Left lung (tissue), 10 donors: Measurements from ENCODE around the gene UBE2J2. TPM values are rescaled to one million over a fixed set of nuclear protein-coding genes. Genes with fewer than 3 reads are reported as not detected.

Experiments
- ATAC-seq: fragments of 200-7000 bp; cut with Tn5 transposase; one replicate; pipeline ENCODE4 v1.9.1; 2020; ENCODE audit warnings: moderate library complexity
- DNase-seq, 4 donors: peaks; one replicate each; pipeline ENCODE4 v3.0.0-alpha.2; 2013 to 2020
- H3K27ac ChIP-seq, 2 donors: fragments of 200-600 bp; sonication (generic) in 1 of 2; one replicate each; pipeline versions ENCODE4 v1.5.0 to v1.8.0; 2020 to 2021
- H3K27me3 ChIP-seq, 2 donors: fragments of 200-600 bp; sonication (generic) in 1 of 2; one replicate each; pipeline versions ENCODE4 v1.5.0 to v1.8.0; 2020 to 2021
- H3K36me3 ChIP-seq, 2 donors: fragments of 200-600 bp; sonication (generic) in 1 of 2; one replicate each; pipeline versions ENCODE4 v1.5.0 to v1.8.0; 2020 to 2021
- H3K4me1 ChIP-seq, 2 donors: fragments of 200-600 bp; one replicate each; pipeline ENCODE4 v1.8.0; 2021
- H3K4me3 ChIP-seq, 2 donors: fragments of 200-600 bp; sonication (generic) in 1 of 2; one replicate each; pipeline versions ENCODE4 v1.5.0 to v1.8.0; 2020 to 2021; ENCODE audit warnings: mild to moderate bottlenecking in 1 of 2
- H3K9me3 ChIP-seq, 2 donors: fragments of 200-600 bp; sonication (generic) in 1 of 2; one replicate each; pipeline versions ENCODE4 v1.5.0 to v1.8.0; 2020 to 2021
- intact Hi-C, 2 donors: fragments of 100-400 bp; cut with DNase I; formaldehyde crosslinking; loops; one replicate each; pipeline versions ENCODE4 v1.11.2 to v1.14.2; 2022
- polyA plus RNA-seq, 6 donors: library from polyadenylated mRNA; unstranded; fragments of 120-200 nt; gene quantifications; one replicate each; pipeline ENCODE4 v1.2.1, GENCODE V29; 2013; ENCODE audit not compliant: insufficient read length in 6 of 6
- total RNA-seq, 2 donors: library from RNA; stranded (reverse); fragmentation: NEBNext Ultra II Directional; extraction: Animal tissue kit (Norgen Biotek cat#: 25700); gene quantifications; one replicate each; pipeline ENCODE4 v1.2.1, GENCODE V29; 2021
- TF ChIP-seq, protein P1 (sequence below), 2 donors: fragments of 200-600 bp; sonication (generic) in 1 of 2; IDR thresholded peaks; one replicate each; pipeline versions ENCODE4 v1.5.0 to v1.8.0; 2021; ENCODE audit warnings: antibody characterized with exemption in 2 of 2
- donor health status: DM: no; HTN: yes; CAD: no.
- donor health status: DM: no; HTN: no; CAD: no.

Gene UBE2J2
- total and polyA plus RNA-seq, 8 donors = 42.8 to 68.6 (median 52.1) TPM

GRCh38 chr1:1306661-1307260, 33.1 kb upstream of the UBE2J2 start:
- TF ChIP-seq, protein P1, sequence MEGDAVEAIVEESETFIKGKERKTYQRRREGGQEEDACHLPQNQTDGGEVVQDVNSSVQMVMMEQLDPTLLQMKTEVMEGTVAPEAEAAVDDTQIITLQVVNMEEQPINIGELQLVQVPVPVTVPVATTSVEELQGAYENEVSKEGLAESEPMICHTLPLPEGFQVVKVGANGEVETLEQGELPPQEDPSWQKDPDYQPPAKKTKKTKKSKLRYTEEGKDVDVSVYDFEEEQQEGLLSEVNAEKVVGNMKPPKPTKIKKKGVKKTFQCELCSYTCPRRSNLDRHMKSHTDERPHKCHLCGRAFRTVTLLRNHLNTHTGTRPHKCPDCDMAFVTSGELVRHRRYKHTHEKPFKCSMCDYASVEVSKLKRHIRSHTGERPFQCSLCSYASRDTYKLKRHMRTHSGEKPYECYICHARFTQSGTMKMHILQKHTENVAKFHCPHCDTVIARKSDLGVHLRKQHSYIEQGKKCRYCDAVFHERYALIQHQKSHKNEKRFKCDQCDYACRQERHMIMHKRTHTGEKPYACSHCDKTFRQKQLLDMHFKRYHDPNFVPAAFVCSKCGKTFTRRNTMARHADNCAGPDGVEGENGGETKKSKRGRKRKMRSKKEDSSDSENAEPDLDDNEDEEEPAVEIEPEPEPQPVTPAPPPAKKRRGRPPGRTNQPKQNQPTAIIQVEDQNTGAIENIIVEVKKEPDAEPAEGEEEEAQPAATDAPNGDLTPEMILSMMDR (IDR thresholded peaks at IDR 0.05) = no peak
- ATAC-seq (no peak), DNase-seq (no peak)
- intact Hi-C loops = no loop called here
- peak overlapping the region in 1 of 2 donors; percentile 99 for H3K27ac ChIP-seq
- no peaks in the 10 kb centered on the region for H3K9me3 ChIP-seq
- H3K27me3 ChIP-seq = no peaks in the 10 kb centered on the region
- peaks cover 28 to 51% of the 10 kb centered on the region in 2 donors for H3K4me1 ChIP-seq
- H3K36me3 ChIP-seq = peaks cover 0 to 23% of the 10 kb centered on the region in 2 donors
- H3K4me3 ChIP-seq = peak overlapping the region; percentile 79 to 91

GRCh38 chr1:1306070-1306660, 32.5 kb upstream of the UBE2J2 start:
- H3K4me1 ChIP-seq = peaks cover 28 to 51% of the 10 kb centered on the region in 2 donors
- ATAC-seq = no peak
- intact Hi-C loops = no loop called here

DNA sequence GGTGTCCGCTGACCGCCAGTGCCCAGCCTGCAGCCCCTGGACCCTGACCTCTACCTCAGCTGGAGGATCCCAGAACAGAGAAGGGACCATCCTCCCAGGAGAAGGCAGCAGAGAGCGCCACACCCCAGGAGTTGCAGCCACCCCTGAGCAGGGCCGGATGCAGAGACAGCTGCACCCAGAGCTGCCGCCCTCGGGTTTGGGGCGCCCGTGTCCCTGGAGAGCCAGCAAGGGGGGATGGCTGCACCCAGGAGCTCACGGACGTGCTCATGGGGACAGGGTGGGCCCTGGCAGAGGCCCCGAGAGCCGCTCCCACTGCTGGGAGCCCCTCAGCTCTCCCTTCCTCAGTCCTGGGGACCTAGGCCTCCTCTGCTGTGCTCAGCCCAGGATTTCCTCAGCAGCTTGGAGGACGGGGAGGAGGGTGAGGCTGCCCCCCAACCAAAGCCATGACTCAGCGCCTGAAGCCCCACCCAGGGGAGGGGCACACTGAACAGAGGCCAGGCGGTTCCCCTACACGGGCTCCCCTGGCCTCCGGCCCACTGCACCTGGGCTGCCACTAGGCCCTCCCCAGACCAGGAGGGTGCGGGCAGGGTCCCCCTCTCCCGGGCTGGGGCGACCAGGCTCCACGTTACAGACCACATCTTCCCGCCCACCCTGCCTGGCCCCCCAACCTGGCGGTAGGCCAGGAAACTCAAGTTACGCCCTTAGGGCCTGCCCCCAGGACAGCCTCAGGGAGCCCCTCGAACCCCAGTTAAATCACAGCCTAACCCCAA, 31.8 kb upstream of the UBE2J2 start:
- Histone ChIP-seq H3K27ac (peak overlapping the region; percentile 53 to 66), H3K27me3 (no peaks in the 10 kb centered on the region), H3K9me3 (no peaks in the 10 kb centered on the region), H3K4me3 (peak overlapping the region; percentile 2 to 91), H3K4me1 (peaks cover 28 to 51% of the 10 kb centered on the region in 2 donors), H3K36me3 (peaks cover 0 to 10% of the 10 kb centered on the region in 2 donors)
- intact Hi-C loops = no loop called here
- peak in 2 of 4 donors; percentile 37 to 72 for DNase-seq
- TF ChIP-seq, protein P1 (IDR thresholded peaks at IDR 0.05) = no peak
- peak; percentile 18 for ATAC-seq

More at GRCh38 chr1:1306070-1306660, 32.5 kb upstream of the UBE2J2 start:
- TF ChIP-seq, protein P1 (IDR thresholded peaks at IDR 0.05) = no peak
- Histone ChIP-seq H3K36me3 (peaks cover 0 to 17% of the 10 kb centered on the region in 2 donors), H3K27me3 (no peaks in the 10 kb centered on the region), H3K9me3 (no peaks in the 10 kb centered on the region), H3K4me3 (peak overlapping the region; percentile 2 to 91), H3K27ac (peak overlapping the region; percentile 53 to 66)
- no peak for DNase-seq

DNA sequence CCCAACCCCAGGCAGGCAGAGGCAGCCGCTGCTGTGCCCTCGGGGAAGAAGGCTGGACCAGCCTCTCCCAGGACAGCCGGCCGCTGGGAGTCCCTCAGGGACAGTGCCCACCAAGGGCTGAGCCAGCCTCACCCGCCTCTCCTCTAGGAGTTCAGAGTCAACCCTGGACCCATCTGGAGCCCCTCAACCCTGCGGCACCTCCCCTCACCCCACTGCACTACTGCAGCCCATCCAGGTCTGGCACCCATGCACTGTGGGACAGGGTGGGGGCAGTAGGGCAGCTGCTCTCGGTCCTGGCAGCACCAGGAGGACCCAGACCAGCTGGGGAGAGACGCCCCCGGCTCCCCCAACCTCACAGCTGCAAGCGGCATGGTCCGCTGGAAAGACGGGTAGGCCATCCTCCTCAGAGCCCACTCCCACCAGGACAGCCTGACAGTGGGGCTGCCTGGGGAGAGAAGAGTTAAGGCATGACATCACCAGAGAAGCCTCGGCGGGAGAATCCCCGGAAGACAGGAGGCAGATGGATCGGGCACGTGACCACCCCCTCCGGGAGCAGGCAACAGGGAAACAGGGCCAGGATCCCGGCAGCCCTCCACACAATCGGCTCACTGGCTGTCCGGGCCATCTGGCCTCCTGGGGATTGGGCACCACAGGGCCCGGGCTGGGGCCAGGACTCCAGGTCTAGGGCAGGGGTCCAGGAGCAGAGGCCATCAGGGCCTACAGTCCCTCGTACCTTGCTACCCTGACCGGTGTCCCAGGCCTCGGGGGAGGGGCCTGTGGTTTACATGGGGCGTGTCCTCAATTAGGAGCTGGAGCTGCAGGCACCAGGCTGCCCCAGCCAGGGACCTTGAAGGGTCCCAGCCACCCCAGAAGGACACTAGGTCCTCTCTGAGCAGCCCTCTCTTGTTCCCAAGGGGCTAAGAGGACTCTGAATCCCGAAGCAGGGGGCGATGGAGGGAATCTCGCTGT, 31.0 kb upstream of the UBE2J2 start:
- Histone ChIP-seq H3K27me3 (no peaks in the 10 kb centered on the region), H3K4me1 (peaks cover 28 to 46% of the 10 kb centered on the region in 2 donors), H3K36me3 (peaks cover 0 to 1% of the 10 kb centered on the region in 2 donors), H3K4me3 (peak overlapping the region in 1 of 2 donors; percentile 91), H3K9me3 (no peaks in the 10 kb centered on the region), H3K27ac (peak overlapping the region; percentile 53 to 66)
- intact Hi-C loops = no loop called here
- DNase-seq = peak in 3 of 4 donors; percentile 67 to 88 (median 77)
- ATAC-seq = no peak
- TF ChIP-seq, protein P1 (IDR thresholded peaks at IDR 0.05) = no peak
